ENCODE data around the gene DCPS.
"Not testable (repeated sequence)": the region's sequence is repeated elsewhere in the genome, so short reads cannot be mapped to it uniquely, and the experiment has no call there.

DNA sequence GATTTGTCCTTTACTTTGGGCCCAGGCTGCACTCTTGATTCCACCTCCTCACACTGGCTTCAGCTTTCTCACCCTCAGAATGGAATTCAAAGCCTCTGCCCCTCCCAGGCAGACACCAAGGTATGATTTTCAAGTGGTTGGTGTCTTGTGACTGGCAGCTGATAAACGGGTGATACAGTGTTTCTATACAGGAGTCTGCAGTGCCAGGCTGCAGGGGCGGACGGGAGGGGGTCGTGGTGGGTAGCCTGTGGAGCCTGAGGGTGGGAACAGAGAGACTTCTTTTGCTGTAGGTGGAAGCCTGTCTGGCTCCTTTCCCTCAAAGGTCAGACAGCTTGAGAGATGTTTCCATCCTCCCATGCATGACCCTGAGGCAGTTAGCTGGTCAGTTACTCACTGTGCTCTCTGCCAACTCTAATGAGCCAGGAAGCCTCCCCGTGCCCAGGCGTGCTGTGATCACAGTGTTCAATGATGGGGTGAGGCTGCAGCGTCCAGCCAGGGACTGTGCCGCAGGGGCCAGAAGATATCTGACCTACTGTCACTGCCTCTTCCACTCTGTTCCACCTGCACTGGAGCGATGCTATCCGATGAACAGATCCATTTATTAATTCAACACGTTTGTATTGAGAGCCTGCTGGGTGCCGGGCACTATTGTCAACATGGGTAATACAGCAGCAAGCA lies 69.7 kb downstream of the DCPS start:
- TF ChIP-seq, protein P1, sequence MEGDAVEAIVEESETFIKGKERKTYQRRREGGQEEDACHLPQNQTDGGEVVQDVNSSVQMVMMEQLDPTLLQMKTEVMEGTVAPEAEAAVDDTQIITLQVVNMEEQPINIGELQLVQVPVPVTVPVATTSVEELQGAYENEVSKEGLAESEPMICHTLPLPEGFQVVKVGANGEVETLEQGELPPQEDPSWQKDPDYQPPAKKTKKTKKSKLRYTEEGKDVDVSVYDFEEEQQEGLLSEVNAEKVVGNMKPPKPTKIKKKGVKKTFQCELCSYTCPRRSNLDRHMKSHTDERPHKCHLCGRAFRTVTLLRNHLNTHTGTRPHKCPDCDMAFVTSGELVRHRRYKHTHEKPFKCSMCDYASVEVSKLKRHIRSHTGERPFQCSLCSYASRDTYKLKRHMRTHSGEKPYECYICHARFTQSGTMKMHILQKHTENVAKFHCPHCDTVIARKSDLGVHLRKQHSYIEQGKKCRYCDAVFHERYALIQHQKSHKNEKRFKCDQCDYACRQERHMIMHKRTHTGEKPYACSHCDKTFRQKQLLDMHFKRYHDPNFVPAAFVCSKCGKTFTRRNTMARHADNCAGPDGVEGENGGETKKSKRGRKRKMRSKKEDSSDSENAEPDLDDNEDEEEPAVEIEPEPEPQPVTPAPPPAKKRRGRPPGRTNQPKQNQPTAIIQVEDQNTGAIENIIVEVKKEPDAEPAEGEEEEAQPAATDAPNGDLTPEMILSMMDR (IDR thresholded peaks at IDR 0.05; ENCODE audit: insufficient read depth, low read length, poor library complexity, severe bottlenecking), result not testable (repeated sequence)
- not testable (repeated sequence) for TF ChIP-seq EZH2phosphoT487 (conservative IDR thresholded peaks at IDR 0.05; ENCODE audit: low read length)

All from SU-DHL-6 (cell line).